Measurements from ENCODE around the gene C1orf167. TPM values are rescaled to one million over a fixed set of nuclear protein-coding genes. Genes with fewer than 3 reads are reported as not detected.
A peak's percentile ranks its signal among the peaks of the same experiment; 100 is the strongest.

C1orf167 gene
- total and polyA plus RNA-seq, 10 of the 15 experiments (the other 5 are each of a cell fraction or from before 2014, with no cell fraction given) = 0.17 to 0.31 TPM; not detected in 8

- 82% methylated on average over 11 of the region's 11 CpGs for WGBS (ENCODE audit: insufficient coverage, insufficient replicate concordance, low lambda C conversion rate, missing lambda C conversion rate)
- Histone ChIP-seq H3K27me3 (replicated peaks in 1 of 2; ENCODE audit: control insufficient read depth in 2 of 2, insufficient read depth in 2 of 2, low read length in 1 of 2) (no peaks in the 10 kb centered on the region), H3K9ac (ENCODE audit: control insufficient read depth, insufficient read depth, low read length) (no peak overlapping the region), H2AFZ (ENCODE audit: control insufficient read depth, low read depth, low read length) (no peak overlapping the region), H3K79me2 (ENCODE audit: control insufficient read depth, insufficient read depth, low read length) (no peaks in the 10 kb centered on the region), H3K36me3 (ENCODE audit: control insufficient read depth in 2 of 2, insufficient read depth in 2 of 2, low read length in 1 of 2) (peaks cover 38 to 43% of the 10 kb centered on the region in 2 experiments), H3K4me1 (ENCODE audit: control insufficient read depth, insufficient read depth, low read length) (peaks cover 17% of the 10 kb centered on the region), H4K20me1 (ENCODE audit: control insufficient read depth, insufficient read depth) (peaks cover 3% of the 10 kb centered on the region; the same call in 1 of the 2 replicates), H3K9me3 (replicated peaks; ENCODE audit: control insufficient read depth, insufficient read depth, low read length) (no peaks in the 10 kb centered on the region), H3K4me3 (no peak overlapping the region), H3K27ac (ENCODE audit: control insufficient read depth, insufficient read depth) (no peak overlapping the region), H3K4me2 (ENCODE audit: control insufficient read depth, insufficient read depth) (no peak overlapping the region)
- no TSS peak for BruUV-seq (replicated peaks)
- FAIRE-seq (no peak), DNase-seq (ENCODE audit: low read depth, low spot score) (no peak), ATAC-seq (no peak; the same call in 2 of the 3 replicates)
- CTCF ChIA-PET = interaction anchor here (0.6 to 4.5 kb wide), 21 partner anchors 9 to 277 kb away, joined by 3 to 24 read pairs (median 4); partner anchors contain the start of genes CLCN6, MIIP and NPPA
- POLR2A ChIA-PET = no interaction called here
- SMC1A ChIA-PET (ENCODE audit: uncharacterized antibody, unreplicated experiment) = interaction anchor here (0.7 to 1.6 kb wide), 9 partner anchors 9 to 241 kb away, joined by 3 to 4 read pairs (median 3); no protein-coding TSS in a partner anchor
- intact Hi-C loops (cut with micrococcal nuclease; ENCODE audit: unreplicated experiment) (loop anchor here (1.0 to 2.0 kb wide), 3 partner anchors 56 to 129 kb away; no protein-coding TSS in a partner anchor), in situ Hi-C loops (cut with MboI) (no loop called here)
- no peak for TF ChIP-seq IKZF1 (conservative IDR thresholded peaks at IDR 0.05)
- RAD21 ChIA-PET (ENCODE audit: unreplicated experiment) = interaction anchor here (0.6 to 2.2 kb wide), 11 partner anchors 9 to 193 kb away, joined by 3 to 10 read pairs (median 3); partner anchors contain the start of genes MFN2 and MIIP
Measured at GRCh38 chr1:11837767-11838348, 75.9 kb downstream of the C1orf167 start.

GRCh38 chr1:11838349-11839272 is 76.6 kb downstream of the C1orf167 start:
- H3K27ac ChIP-seq (ENCODE audit: control insufficient read depth, insufficient read depth) = no peak overlapping the region
- FAIRE-seq (peak; percentile 80), DNase-seq (ENCODE audit: low read depth, low spot score) (peak; percentile 2), ATAC-seq (peak; percentile 97)
- H2AFZ ChIP-seq (ENCODE audit: control insufficient read depth, low read depth, low read length) = no peak overlapping the region
- ChIA-PET POLR2A (no interaction called here), RAD21 (ENCODE audit: unreplicated experiment) (interaction anchor here (0.6 to 2.2 kb wide), 10 partner anchors 9 to 193 kb away, joined by 3 to 10 read pairs (median 4); partner anchors contain the start of genes MFN2 and MIIP), SMC1A (ENCODE audit: uncharacterized antibody, unreplicated experiment) (interaction anchor here (0.7 to 1.5 kb wide), 7 partner anchors 14 to 241 kb away, joined by 3 to 4 read pairs (median 3); no protein-coding TSS in a partner anchor), CTCF (interaction anchor here (0.6 to 4.5 kb wide), 20 partner anchors 8 to 276 kb away, joined by 3 to 24 read pairs (median 4); partner anchors contain the start of genes CLCN6, MIIP and NPPA)
- BruUV-seq (replicated peaks) = no TSS peak
- WGBS (ENCODE audit: insufficient coverage, insufficient replicate concordance, low lambda C conversion rate, missing lambda C conversion rate) = 71% methylated on average over 40 of the region's 40 CpGs
- H4K20me1 ChIP-seq (ENCODE audit: control insufficient read depth, insufficient read depth) = peaks cover 3% of the 10 kb centered on the region; the same call in 1 of the 2 replicates
- H3K4me2 ChIP-seq (ENCODE audit: control insufficient read depth, insufficient read depth) = no peak overlapping the region
- no peaks in the 10 kb centered on the region for H3K9me3 ChIP-seq (replicated peaks; ENCODE audit: control insufficient read depth, insufficient read depth, low read length)
- H3K4me1 ChIP-seq (ENCODE audit: control insufficient read depth, insufficient read depth, low read length) = peaks cover 17% of the 10 kb centered on the region
- H3K79me2 ChIP-seq (ENCODE audit: control insufficient read depth, insufficient read depth, low read length) = no peaks in the 10 kb centered on the region
- H3K27me3 ChIP-seq (replicated peaks in 1 of 2; ENCODE audit: control insufficient read depth in 2 of 2, insufficient read depth in 2 of 2, low read length in 1 of 2) = no peaks in the 10 kb centered on the region
- H3K36me3 ChIP-seq (ENCODE audit: control insufficient read depth in 2 of 2, insufficient read depth in 2 of 2, low read length in 1 of 2) = peaks cover 34 to 41% of the 10 kb centered on the region in 2 experiments
- intact Hi-C loops (cut with micrococcal nuclease; ENCODE audit: unreplicated experiment) = loop anchor here (1.0 to 2.0 kb wide), 3 partner anchors 56 to 128 kb away; no protein-coding TSS in a partner anchor
- no peak overlapping the region for H3K4me3 ChIP-seq
- no peak overlapping the region for H3K9ac ChIP-seq (ENCODE audit: control insufficient read depth, insufficient read depth, low read length)
- in situ Hi-C loops (cut with MboI) = no loop called here
- TF ChIP-seq IRF5 (IDR thresholded peaks at IDR 0.05; ENCODE audit: borderline replicate concordance) (no peak), YY1 (IDR thresholded peaks at IDR 0.05; ENCODE audit: low read depth, low read length) (peak; percentile 64; the same call in 1 of the 2 replicates), MYB (IDR thresholded peaks at IDR 0.05; ENCODE audit: borderline replicate concordance, low read depth, low read length) (no peak), RELA (IDR thresholded peaks at IDR 0.05; ENCODE audit: borderline replicate concordance, partially characterized antibody) (peak; percentile 33), ASH2L (IDR thresholded peaks at IDR 0.05; ENCODE audit: borderline replicate concordance, low read depth) (no peak), TCF12 (IDR thresholded peaks at IDR 0.05; ENCODE audit: low read depth, low read length) (no peak), RAD21 (IDR thresholded peaks at IDR 0.05; ENCODE audit: insufficient read depth, low read depth, low read length) (peak; percentile 94), CHD1 (IDR thresholded peaks at IDR 0.05; ENCODE audit: low read depth, low read length) (no peak), HDGF (IDR thresholded peaks at IDR 0.05) (0 out of 2 replicates have a peak, but pooled peaks have one; percentile 66), BCL11A (IDR thresholded peaks at IDR 0.05; ENCODE audit: low read depth, low read length) (no peak), PML (IDR thresholded peaks at IDR 0.05; ENCODE audit: low read length) (no peak), RUNX3 (IDR thresholded peaks at IDR 0.05; ENCODE audit: low read length) (no peak)
